ENCODE data around the gene DYNLRB2.

DYNLRB2 gene

GRCh38 chr16:80554033-80554432, 13.2 kb downstream of the DYNLRB2 start:
- no peak for DNase-seq

DNA sequence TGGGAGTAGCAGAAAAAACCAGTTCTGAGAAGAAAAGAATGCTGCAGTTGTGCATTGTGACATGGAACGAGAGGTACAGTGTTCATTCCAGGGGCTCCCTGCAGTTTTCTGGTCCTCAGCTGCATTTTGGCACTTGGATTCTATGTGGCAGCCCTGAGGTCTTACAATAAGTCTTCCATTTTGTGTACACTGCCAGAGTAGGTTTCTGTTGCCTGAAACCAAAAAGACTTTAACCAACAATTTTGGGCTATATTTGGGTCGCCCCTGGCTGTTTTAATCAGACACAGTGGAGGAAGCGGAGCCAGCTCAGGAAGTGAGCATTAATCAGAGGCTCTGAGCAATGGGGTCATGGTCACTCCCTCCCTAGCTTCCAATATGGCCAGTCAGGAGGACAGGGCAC, 15.7 kb downstream of the DYNLRB2 start:
- DNase-seq = no peak

DNA sequence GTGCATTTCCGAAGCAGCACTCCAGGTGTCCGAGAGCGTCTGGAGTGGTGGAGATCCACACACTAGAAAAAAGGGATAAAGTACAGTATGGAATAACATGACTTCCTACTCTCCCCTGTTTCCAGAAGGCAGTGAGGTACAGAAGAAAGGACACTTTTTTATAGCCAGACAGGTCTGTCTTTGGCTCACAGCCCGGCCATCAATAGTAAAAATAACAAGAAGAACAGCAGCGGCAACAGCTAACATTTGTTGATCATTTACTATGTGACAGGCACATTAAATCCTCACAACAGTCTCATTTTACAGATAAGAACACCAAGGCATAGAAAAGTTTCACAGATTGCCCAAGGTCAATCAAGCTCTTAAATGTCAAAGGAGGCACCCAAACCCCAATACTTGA, 16.2 kb downstream of the DYNLRB2 start:
- DNase-seq = no peak

- no peak for DNase-seq
Observed at GRCh38 chr16:80559369-80559768, 18.6 kb downstream of the DYNLRB2 start.

DNA sequence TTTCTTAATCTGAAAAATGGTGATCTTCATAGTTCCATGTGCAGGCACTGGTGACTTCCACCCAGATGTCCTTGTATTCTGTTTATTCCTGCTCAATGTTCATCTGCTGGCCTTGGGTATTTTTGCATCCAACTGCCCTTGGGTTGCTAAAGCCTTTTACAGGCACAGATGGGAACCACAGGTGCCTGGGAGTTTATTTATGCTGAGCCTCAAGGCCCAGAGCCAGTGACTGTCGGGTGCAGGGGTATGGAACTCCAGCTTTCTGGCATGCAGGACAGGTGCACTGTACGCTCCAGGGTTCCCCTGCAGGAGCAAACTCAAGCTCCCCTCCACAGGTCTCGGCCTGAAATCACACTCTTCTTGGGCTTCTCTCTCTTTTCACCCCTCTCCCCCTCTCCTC, 22.3 kb downstream of the DYNLRB2 start:
- DNase-seq = no peak

- no peak for DNase-seq
Observed at GRCh38 chr16:80564394-80564793, 23.6 kb downstream of the DYNLRB2 start.

DNA sequence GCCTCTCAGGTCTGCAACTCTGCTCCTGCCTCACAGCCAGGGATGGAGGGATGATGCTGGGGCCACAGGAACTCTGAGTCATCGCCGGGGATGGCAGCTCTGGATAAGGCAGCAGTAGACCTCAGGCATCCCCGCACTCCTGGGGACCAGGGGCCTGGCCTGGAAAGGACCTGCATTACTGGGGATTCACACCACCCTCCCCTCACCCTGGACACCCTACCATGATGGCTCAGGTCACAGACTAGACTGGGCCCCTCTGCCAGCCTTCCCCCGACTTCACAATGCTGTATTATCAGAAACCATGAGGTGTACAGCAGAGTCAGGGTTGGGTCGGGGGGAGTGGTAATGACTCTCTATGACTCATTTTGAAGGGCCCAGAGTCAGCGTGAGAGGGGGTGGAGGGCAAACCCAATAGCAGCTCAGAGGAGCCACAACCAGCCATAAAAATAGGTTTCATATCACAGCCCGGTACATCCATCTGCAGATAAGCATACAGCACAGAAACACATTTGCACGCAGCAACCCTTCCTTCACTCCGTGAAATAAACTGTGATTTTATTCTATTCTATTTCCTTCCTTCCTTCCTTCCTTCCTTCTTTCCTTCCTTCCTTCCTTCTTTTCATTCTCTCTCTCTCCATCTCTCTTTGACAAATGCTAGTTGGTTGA, 28.8 kb downstream of the DYNLRB2 start:
- DNase-seq = no peak

- DNase-seq = no peak
Observed at GRCh38 chr16:80570106-80570478, 29.3 kb downstream of the DYNLRB2 start.

DNA sequence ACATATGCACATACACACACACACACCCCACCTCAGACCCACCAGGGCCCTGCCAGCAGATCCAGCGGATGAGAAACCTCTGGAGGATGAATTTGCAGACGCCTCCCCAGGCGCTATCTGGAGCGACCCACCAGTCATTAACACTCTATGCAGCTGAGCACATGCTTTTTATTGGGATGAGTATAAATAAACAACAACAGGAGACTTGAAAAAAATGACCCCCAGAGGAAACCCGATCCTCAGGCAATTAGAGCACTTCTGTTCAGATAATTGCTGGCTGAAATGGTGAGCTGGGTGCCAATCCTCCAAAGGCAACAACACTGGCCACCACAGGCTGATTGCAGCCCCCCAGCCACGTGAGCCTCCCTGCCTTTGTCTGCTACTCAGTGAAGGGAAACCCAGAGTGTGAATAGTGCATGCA, 32.9 kb downstream of the DYNLRB2 start:
- peak; percentile 37 for DNase-seq

DNA sequence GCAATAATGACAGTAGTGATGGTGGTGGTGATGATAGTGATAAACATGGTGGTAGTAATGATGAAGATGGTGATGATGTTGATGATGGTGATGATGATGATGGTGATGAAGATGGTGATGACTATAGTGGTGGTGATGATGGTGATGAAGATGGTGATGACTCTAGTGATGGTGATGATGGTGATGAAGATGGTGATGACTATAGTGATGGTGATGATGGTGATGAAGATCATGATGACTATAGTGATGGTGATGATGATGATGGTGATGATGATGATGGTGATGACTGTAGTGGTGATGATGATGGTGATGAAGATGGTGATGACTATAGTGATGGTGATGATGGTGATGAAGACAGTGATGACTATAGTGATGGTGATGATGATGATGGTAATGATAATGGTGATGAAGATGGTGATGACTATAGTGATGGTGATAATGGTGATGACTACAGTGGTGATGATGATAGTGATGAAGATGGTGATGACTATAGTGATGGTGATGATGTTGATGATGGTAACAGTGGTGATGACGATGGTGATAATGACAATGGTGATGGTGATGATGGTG, 35.6 kb downstream of the DYNLRB2 start:
- no peak for DNase-seq

GRCh38 chr16:80577485-80578280, 36.9 kb downstream of the DYNLRB2 start:
- DNase-seq = no peak

- DNase-seq = no peak
Observed at GRCh38 chr16:80580109-80580832, 39.5 kb downstream of the DYNLRB2 start.

DNA sequence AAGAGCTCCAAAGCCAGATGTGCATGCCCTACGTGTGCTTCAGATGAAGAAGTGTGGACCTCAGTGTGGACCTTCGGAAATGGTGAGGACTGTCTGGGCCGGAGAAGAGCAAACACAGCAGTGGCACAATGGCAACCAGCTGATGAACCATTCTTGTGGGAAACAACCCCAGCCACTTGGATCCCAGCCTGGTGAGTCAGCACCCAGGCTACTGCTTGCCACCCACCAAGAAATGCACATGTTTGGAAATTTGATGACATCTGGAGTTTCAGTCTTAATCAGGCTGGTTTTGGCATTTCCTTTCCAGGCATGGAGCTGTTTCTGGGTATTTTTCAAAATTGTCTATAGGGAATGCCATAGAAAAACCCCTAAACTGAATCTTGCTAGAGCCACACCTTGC, 42.7 kb downstream of the DYNLRB2 start:
- DNase-seq = no peak

- no peak for DNase-seq
Observed at GRCh38 chr16:80585764-80586163, 45.0 kb downstream of the DYNLRB2 start.

GRCh38 chr16:80586476-80586875, 45.7 kb downstream of the DYNLRB2 start:
- no peak for DNase-seq

DNA sequence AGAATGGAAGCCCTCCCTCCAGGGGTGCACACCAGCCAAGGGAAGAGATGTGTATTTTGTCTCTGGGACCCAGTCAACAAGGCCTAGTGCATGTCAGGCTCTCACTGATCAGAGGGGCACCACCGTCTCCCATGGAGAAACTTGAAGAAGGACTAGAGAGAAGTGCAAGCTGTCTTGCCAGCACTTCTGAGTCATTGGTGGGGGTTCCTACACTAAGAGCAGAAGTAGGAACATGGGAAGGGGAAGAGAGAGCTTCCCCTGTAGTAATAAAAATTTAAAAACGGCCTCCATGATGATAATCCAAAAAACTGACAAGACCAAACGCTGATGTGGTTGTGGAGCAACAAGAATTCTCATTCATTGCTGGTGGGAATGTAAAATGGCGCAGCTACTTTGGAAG, 46.3 kb downstream of the DYNLRB2 start:
- DNase-seq = no peak

- peak; percentile 99 for DNase-seq
Observed at GRCh38 chr16:80591071-80591915, 50.5 kb downstream of the DYNLRB2 start.

- DNase-seq = no peak
Observed at GRCh38 chr16:80592273-80592672, 51.5 kb downstream of the DYNLRB2 start.

- no peak for DNase-seq
Observed at GRCh38 chr16:80594756-80595155, 54.0 kb downstream of the DYNLRB2 start.

GRCh38 chr16:80596507-80597207, 55.9 kb downstream of the DYNLRB2 start:
- no peak for DNase-seq

DNA sequence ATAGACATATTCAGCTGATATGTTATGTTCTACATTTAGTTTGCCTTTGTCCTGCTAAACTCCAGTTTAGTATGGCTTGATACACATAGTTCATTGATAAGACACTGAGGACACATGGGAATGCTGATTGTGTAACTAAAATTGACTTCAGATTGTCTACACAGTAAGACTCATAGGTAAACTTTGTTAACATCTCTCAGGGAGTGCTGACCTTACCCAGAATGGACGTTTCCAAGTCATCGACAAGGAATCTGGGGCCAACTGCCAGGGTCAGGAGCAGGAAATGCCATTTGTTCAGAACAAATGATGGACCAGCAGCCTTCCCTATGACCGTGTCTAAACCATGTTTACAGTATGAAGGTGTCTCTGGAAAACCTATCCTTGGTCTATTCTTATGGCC, 58.7 kb downstream of the DYNLRB2 start:
- no peak for DNase-seq

All from NCI-H524 treated with DMSO at 0.1 percent for 48 hours (cell line).